NOMO-1 treated with DMSO at 0.1 percent for 48 hours (cell line): ENCODE results near the gene BRD2.

Experiments
- DNase-seq: peaks from one replicate; lab custom pipeline; 2025; ENCODE audit not compliant: unreplicated experiment; lab: John Stamatoyannopoulos, UW

BRD2 gene

GRCh38 chr6:32984622-32985389 lies 16.4 kb downstream of the BRD2 start:
- DNase-seq = peak; percentile 86

GRCh38 chr6:32989368-32989767 lies 21.0 kb downstream of the BRD2 start:
- DNase-seq = no peak

- DNase-seq = no peak
Observed at GRCh38 chr6:32991972-32992371, 23.6 kb downstream of the BRD2 start.

- no peak for DNase-seq
Observed at GRCh38 chr6:32993363-32993973, 25.1 kb downstream of the BRD2 start.

- DNase-seq = no peak
Observed at GRCh38 chr6:32995448-32995847, 27.1 kb downstream of the BRD2 start.

GRCh38 chr6:33000055-33000454 lies 31.7 kb downstream of the BRD2 start:
- DNase-seq = peak; percentile 52

GRCh38 chr6:33001685-33002084 lies 33.3 kb downstream of the BRD2 start:
- no peak for DNase-seq

GRCh38 chr6:33004940-33005339 lies 36.5 kb downstream of the BRD2 start:
- DNase-seq = no peak

GRCh38 chr6:33007831-33008400 lies 39.5 kb downstream of the BRD2 start:
- no peak for DNase-seq

- DNase-seq = peak; percentile 85
Observed at GRCh38 chr6:33008944-33009861, 40.8 kb downstream of the BRD2 start, which contains the start of gene HLA-DOA. Gene HLA-DOA (minus strand): TSS chr6:33009591.

GRCh38 chr6:33010356-33010755 lies 42.0 kb downstream of the BRD2 start:
- no peak for DNase-seq

GRCh38 chr6:33013608-33014007 lies 45.2 kb downstream of the BRD2 start:
- no peak for DNase-seq

GRCh38 chr6:33014841-33015634 lies 46.6 kb downstream of the BRD2 start:
- DNase-seq = peak; percentile 89

GRCh38 chr6:33015798-33016197 lies 47.4 kb downstream of the BRD2 start:
- DNase-seq = no peak

GRCh38 chr6:33017018-33017417 lies 48.6 kb downstream of the BRD2 start:
- no peak for DNase-seq

- DNase-seq = peak; percentile 20
Observed at GRCh38 chr6:33017694-33018353, 49.4 kb downstream of the BRD2 start.

- DNase-seq = no peak
Observed at GRCh38 chr6:33018418-33018817, 50.0 kb downstream of the BRD2 start.

GRCh38 chr6:33018904-33019303 lies 50.5 kb downstream of the BRD2 start:
- peak; percentile 98 for DNase-seq

- no peak for DNase-seq
Observed at GRCh38 chr6:33019372-33019771, 51.0 kb downstream of the BRD2 start.

- DNase-seq = no peak
Observed at GRCh38 chr6:33021917-33022316, 53.5 kb downstream of the BRD2 start.
